ENCODE data around the gene GNG7. TPM values are rescaled to one million over a fixed set of nuclear protein-coding genes. Genes with fewer than 3 reads are reported as not detected.

Gene GNG7
- total and polyA plus RNA-seq, 10 of the 15 experiments (the other 5 are each of a cell fraction or from before 2014, with no cell fraction given): 1.9 to 13.6 (median 6.5) TPM

DNA sequence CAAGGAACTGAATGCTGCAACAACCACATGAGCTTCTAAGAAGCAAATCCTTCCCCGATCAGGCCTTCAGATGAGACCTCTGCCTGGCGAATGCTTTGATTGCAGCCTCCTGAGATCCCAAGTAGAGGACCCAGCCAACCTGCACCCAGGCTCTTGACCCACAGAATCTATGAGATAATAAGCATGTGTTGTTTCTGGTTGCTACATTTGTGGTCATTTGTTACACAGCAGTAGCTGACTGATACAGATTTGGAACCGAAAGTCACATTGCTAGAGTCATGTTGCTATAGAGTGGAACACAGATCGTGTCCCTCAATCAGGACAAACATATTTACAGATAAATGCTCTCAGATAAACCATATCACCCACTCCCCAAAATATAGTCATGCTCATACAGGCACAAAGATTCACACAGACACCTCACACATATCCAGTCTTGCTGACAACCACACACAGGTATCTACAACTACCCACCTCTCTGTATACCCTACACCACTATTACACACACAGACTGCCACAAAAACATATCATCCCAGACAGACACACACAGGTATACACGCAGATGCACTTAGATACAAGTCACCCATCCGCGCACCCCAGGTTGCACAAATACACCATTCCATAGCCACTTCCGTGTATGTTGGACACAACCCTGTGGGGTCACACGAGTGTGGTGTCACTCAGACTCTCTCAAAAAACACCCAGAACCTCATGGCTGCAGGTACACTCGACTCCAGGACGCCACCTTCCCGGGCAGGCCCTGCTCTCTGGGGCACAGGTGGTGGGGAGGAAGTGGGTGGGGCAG is 13.2 kb upstream of the GNG7 start:
- POLR2A ChIA-PET: interaction anchor here (1.1 kb wide), 1 partner anchor 14 kb away, joined by 6 read pairs; no protein-coding TSS in a partner anchor
- intact Hi-C loops (cut with micrococcal nuclease; ENCODE audit: unreplicated experiment): no loop called here
- H4K20me1 ChIP-seq (ENCODE audit: control insufficient read depth, insufficient read depth): no peaks in the 10 kb centered on the region
- H3K9ac ChIP-seq (ENCODE audit: control insufficient read depth, insufficient read depth, low read length): no peak overlapping the region
- SMC1A ChIA-PET (ENCODE audit: uncharacterized antibody, unreplicated experiment): no interaction called here
- no peak for DNase-seq (ENCODE audit: low read depth, low spot score)
- H3K79me2 ChIP-seq (ENCODE audit: control insufficient read depth, insufficient read depth, low read length): no peaks in the 10 kb centered on the region
- no peak overlapping the region for H3K27ac ChIP-seq (ENCODE audit: control insufficient read depth, insufficient read depth)
- FAIRE-seq: no peak
- H3K4me1 ChIP-seq (ENCODE audit: control insufficient read depth, insufficient read depth, low read length): peaks cover 10% of the 10 kb centered on the region
- H3K27me3 ChIP-seq (replicated peaks in 1 of 2; ENCODE audit: control insufficient read depth in 2 of 2, insufficient read depth in 2 of 2, low read length in 1 of 2): peaks cover under 1 to 3% of the 10 kb centered on the region in 2 experiments; a peak in 1 of 4 replicates
- CTCF ChIA-PET: no interaction called here
- 53% methylated on average over 12 of the region's 12 CpGs for WGBS (ENCODE audit: insufficient coverage, insufficient replicate concordance, low lambda C conversion rate, missing lambda C conversion rate)
- RAD21 ChIA-PET (ENCODE audit: unreplicated experiment): interaction anchor here (0.5 kb wide), 1 partner anchor 386 kb away, joined by 4 read pairs; no protein-coding TSS in a partner anchor
- TF ChIP-seq ZBTB40 (IDR thresholded peaks at IDR 0.05; ENCODE audit: borderline replicate concordance) (no peak), CBX5 (IDR thresholded peaks at IDR 0.05; ENCODE audit: low read depth) (peak; percentile 80; the same call in 1 of the 2 replicates)
- no peak overlapping the region for H3K4me3 ChIP-seq
- in situ Hi-C loops (cut with MboI): no loop called here
- H3K9me3 ChIP-seq (replicated peaks; ENCODE audit: control insufficient read depth, insufficient read depth, low read length): peaks cover 7% of the 10 kb centered on the region; the same call in 1 of the 3 replicates
- H3K4me2 ChIP-seq (ENCODE audit: control insufficient read depth, insufficient read depth): no peak overlapping the region
- no peak for ATAC-seq
- no peak overlapping the region for H2AFZ ChIP-seq (ENCODE audit: control insufficient read depth, low read depth, low read length)
- H3K36me3 ChIP-seq (ENCODE audit: control insufficient read depth in 2 of 2, insufficient read depth in 2 of 2, low read length in 1 of 2): no peaks in the 10 kb centered on the region
- no TSS peak for BruUV-seq (replicated peaks)

All from GM12878 (cell line).